ENCODE data around the gene RPL15.
"Not testable (repeated sequence)": the region's sequence is repeated elsewhere in the genome, so short reads cannot be mapped to it uniquely, and the experiment has no call there.

Gene RPL15

DNA sequence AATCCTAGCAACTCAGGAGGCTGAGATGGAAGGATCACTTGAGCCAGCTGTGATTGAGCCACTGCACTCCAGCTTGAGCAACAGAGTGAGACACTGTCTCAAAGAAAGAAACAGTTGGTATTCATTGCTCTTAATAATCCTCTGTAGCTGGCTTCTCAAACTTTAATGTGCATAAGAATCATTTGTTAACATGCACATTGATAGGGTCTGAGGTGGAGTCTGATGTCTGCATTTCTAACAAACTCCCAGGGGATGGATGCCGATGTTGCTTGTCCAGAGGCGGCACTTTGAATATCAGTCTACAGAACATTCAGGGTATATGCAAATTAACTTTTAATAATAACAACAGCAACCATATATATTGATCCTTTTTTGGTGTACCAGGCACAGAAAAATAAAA is 40.0 kb upstream of the RPL15 start:
- DNase-seq = no peak
- no peak overlapping the region for H4K8ac ChIP-seq (ENCODE audit: low read depth, low read length)
- H3K56ac ChIP-seq (ENCODE audit: low read length) = no peak overlapping the region
- no peak overlapping the region for H2BK15ac ChIP-seq (replicated peaks; ENCODE audit: low read depth)
- no peak overlapping the region for H3K27ac ChIP-seq (ENCODE audit: low read depth, low read length)
- peak overlapping the region; percentile 55 for H3K18ac ChIP-seq (ENCODE audit: low read length)
- no peak overlapping the region for H3K4me2 ChIP-seq (ENCODE audit: low read length)
- no peak overlapping the region for H2BK120ac ChIP-seq (ENCODE audit: low read depth, low read length)
- H3K4me3 ChIP-seq (ENCODE audit: low read length) = no peak overlapping the region
- no peaks in the 10 kb centered on the region for H3K4me1 ChIP-seq (ENCODE audit: control insufficient read depth, low read depth, low read length)
- H4K5ac ChIP-seq (ENCODE audit: low read length) = no peak overlapping the region
- H3K23ac ChIP-seq (ENCODE audit: low read length) = no peak overlapping the region
- no CpG with 5 or more reads among the region's 2 CpGs for WGBS (ENCODE audit: extremely low coverage, insufficient coverage, low lambda C conversion rate)
- H2AK5ac ChIP-seq (ENCODE audit: low read length) = no peak overlapping the region
- H3K9ac ChIP-seq (ENCODE audit: low read length) = no peak overlapping the region
- H3K27me3 ChIP-seq (ENCODE audit: insufficient read depth, low read length, poor library complexity) = no peaks in the 10 kb centered on the region
- H3K79me2 ChIP-seq (ENCODE audit: control insufficient read depth, insufficient read depth, low read length) = peaks cover 22% of the 10 kb centered on the region
- H3K4ac ChIP-seq (ENCODE audit: low read depth, low read length) = no peak overlapping the region
- H2BK5ac ChIP-seq (ENCODE audit: low read length) = no peak overlapping the region
- H3K79me1 ChIP-seq (ENCODE audit: low read length) = peaks cover 22% of the 10 kb centered on the region
- H3K36me3 ChIP-seq (ENCODE audit: control insufficient read depth, insufficient read depth, low read length) = no peaks in the 10 kb centered on the region

DNA sequence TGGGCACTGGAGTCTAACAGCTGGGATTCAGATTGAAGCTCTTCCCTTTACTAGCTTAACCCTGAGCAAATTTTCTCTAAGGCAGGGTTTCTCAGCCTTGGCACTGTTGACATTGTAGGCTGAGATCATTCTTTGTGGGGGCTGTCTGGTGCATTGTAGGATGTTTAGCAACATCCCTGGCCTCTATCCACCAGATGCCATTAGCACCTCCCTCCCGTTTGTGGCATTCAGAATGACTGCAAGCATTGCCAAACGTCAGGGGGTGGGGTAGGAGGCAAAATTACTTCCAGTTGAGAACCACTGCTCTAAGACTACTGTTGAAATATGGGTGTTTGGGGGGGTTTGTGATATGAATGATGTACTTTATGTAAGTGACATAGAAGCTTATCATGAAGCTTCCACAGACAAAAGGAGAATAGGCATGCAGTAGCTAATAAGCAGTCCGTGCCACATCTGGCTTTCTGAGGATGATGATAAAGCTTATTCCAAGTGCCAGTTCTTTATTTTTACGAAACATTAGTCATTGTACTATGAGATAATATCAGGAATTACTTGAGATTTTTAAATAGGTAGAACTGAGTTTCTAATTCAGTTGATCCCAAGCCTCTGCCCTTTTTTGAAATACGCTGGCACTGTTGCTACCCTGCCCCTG is 39.5 kb upstream of the RPL15 start:
- Histone ChIP-seq H3K4me3 (ENCODE audit: low read length) (no peak overlapping the region), H3K36me3 (ENCODE audit: control insufficient read depth, insufficient read depth, low read length) (no peaks in the 10 kb centered on the region), H2BK5ac (ENCODE audit: low read length) (no peak overlapping the region), H3K79me2 (ENCODE audit: control insufficient read depth, insufficient read depth, low read length) (peaks cover 22% of the 10 kb centered on the region), H2BK15ac (replicated peaks; ENCODE audit: low read depth) (no peak overlapping the region), H3K4ac (ENCODE audit: low read depth, low read length) (no peak overlapping the region), H3K4me1 (ENCODE audit: control insufficient read depth, low read depth, low read length) (no peaks in the 10 kb centered on the region), H3K18ac (ENCODE audit: low read length) (no peak overlapping the region), H3K56ac (ENCODE audit: low read length) (no peak overlapping the region), H4K8ac (ENCODE audit: low read depth, low read length) (no peak overlapping the region), H3K79me1 (ENCODE audit: low read length) (peaks cover 22% of the 10 kb centered on the region), H3K27me3 (ENCODE audit: insufficient read depth, low read length, poor library complexity) (no peaks in the 10 kb centered on the region), H4K5ac (ENCODE audit: low read length) (no peak overlapping the region), H3K4me2 (ENCODE audit: low read length) (no peak overlapping the region), H3K27ac (ENCODE audit: low read depth, low read length) (no peak overlapping the region), H3K23ac (ENCODE audit: low read length) (no peak overlapping the region), H3K9ac (ENCODE audit: low read length) (no peak overlapping the region), H2BK120ac (ENCODE audit: low read depth, low read length) (no peak overlapping the region), H2AK5ac (ENCODE audit: low read length) (no peak overlapping the region)
- peak; percentile 46 for DNase-seq
- no CpG with 5 or more reads among the region's 5 CpGs for WGBS (ENCODE audit: extremely low coverage, insufficient coverage, low lambda C conversion rate)

DNA sequence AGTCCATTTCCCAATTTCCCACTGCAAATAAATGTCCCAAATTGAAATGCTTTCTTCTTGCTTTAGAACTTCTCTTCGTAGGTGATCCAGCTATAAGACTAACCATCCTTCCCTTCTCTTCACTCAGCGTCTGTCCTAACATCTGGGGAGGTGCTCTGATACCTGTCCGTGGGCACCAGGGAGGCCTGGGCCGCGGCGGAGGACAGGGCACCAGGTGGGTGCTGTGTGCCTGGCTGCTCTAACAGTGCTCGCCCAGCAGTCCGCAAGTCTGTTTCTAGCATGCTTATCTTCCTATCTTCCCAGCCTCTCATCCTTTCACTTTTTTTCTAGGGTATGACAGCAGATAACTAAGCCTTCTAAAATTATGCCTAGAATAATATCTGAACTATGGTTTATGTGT is 37.4 kb upstream of the RPL15 start:
- peaks cover 19% of the 10 kb centered on the region for H3K79me2 ChIP-seq (ENCODE audit: control insufficient read depth, insufficient read depth, low read length)
- H3K36me3 ChIP-seq (ENCODE audit: control insufficient read depth, insufficient read depth, low read length) = no peaks in the 10 kb centered on the region
- no peak overlapping the region for H3K9ac ChIP-seq (ENCODE audit: low read length)
- no peak overlapping the region for H2BK15ac ChIP-seq (replicated peaks; ENCODE audit: low read depth)
- DNase-seq = no peak
- no peak overlapping the region for H3K4ac ChIP-seq (ENCODE audit: low read depth, low read length)
- no peaks in the 10 kb centered on the region for H3K27me3 ChIP-seq (ENCODE audit: insufficient read depth, low read length, poor library complexity)
- no peak overlapping the region for H3K4me3 ChIP-seq (ENCODE audit: low read length)
- H4K8ac ChIP-seq (ENCODE audit: low read depth, low read length) = no peak overlapping the region
- WGBS (ENCODE audit: extremely low coverage, insufficient coverage, low lambda C conversion rate) = no CpG with 5 or more reads among the region's 8 CpGs
- H2BK5ac ChIP-seq (ENCODE audit: low read length) = no peak overlapping the region
- H4K5ac ChIP-seq (ENCODE audit: low read length) = no peak overlapping the region
- no peak overlapping the region for H3K27ac ChIP-seq (ENCODE audit: low read depth, low read length)
- no peak overlapping the region for H2AK5ac ChIP-seq (ENCODE audit: low read length)
- H3K79me1 ChIP-seq (ENCODE audit: low read length) = peaks cover 20% of the 10 kb centered on the region
- no peak overlapping the region for H3K56ac ChIP-seq (ENCODE audit: low read length)
- no peak overlapping the region for H3K23ac ChIP-seq (ENCODE audit: low read length)
- H3K18ac ChIP-seq (ENCODE audit: low read length) = no peak overlapping the region
- no peak overlapping the region for H3K4me2 ChIP-seq (ENCODE audit: low read length)
- no peaks in the 10 kb centered on the region for H3K4me1 ChIP-seq (ENCODE audit: control insufficient read depth, low read depth, low read length)
- H2BK120ac ChIP-seq (ENCODE audit: low read depth, low read length) = no peak overlapping the region

DNA sequence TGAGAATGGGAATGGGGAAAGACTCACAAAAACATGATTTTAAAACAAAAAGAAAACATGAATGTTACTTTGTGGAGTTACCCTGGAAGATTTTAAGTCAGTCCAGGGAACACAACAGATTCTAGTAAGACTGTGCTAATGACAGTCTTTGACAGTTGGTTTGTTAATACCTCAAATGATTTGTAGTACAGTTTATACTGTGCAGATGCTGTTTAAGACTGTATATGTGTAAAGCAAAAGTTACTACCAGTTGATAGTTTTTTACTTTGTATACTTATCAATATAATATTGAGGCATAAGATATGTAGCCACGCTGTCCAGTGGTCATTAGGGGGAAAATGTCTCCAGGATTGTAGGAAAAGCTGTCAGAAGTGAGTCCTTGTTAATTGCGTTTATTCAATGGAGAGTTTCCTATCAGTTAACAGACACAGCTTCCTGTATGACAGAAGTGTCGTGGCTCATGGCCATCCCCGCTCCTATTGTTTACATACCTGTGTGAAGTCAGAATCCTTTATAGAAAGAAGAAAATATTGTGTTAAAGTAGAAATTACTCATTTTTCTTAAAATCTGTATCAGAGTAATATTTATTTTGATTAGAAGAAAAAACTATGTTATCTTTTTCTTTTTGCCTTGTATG is 36.1 kb upstream of the RPL15 start:
- peak; percentile 56 for DNase-seq
- Histone ChIP-seq H2BK120ac (ENCODE audit: low read depth, low read length) (no peak overlapping the region), H3K4me1 (ENCODE audit: control insufficient read depth, low read depth, low read length) (no peaks in the 10 kb centered on the region), H3K36me3 (ENCODE audit: control insufficient read depth, insufficient read depth, low read length) (no peaks in the 10 kb centered on the region), H3K18ac (ENCODE audit: low read length) (no peak overlapping the region), H3K27ac (ENCODE audit: low read depth, low read length) (no peak overlapping the region), H3K9ac (ENCODE audit: low read length) (no peak overlapping the region), H4K5ac (ENCODE audit: low read length) (no peak overlapping the region), H3K4me2 (ENCODE audit: low read length) (no peak overlapping the region), H3K56ac (ENCODE audit: low read length) (no peak overlapping the region), H4K8ac (ENCODE audit: low read depth, low read length) (no peak overlapping the region), H2BK15ac (replicated peaks; ENCODE audit: low read depth) (no peak overlapping the region), H2BK5ac (ENCODE audit: low read length) (no peak overlapping the region), H3K23ac (ENCODE audit: low read length) (no peak overlapping the region), H2AK5ac (ENCODE audit: low read length) (no peak overlapping the region), H3K27me3 (ENCODE audit: insufficient read depth, low read length, poor library complexity) (no peaks in the 10 kb centered on the region), H3K4me3 (ENCODE audit: low read length) (no peak overlapping the region), H3K79me1 (ENCODE audit: low read length) (peaks cover 22% of the 10 kb centered on the region), H3K4ac (ENCODE audit: low read depth, low read length) (no peak overlapping the region), H3K79me2 (ENCODE audit: control insufficient read depth, insufficient read depth, low read length) (peaks cover 16% of the 10 kb centered on the region)
- no CpG with 5 or more reads among the region's 4 CpGs for WGBS (ENCODE audit: extremely low coverage, insufficient coverage, low lambda C conversion rate)

DNA sequence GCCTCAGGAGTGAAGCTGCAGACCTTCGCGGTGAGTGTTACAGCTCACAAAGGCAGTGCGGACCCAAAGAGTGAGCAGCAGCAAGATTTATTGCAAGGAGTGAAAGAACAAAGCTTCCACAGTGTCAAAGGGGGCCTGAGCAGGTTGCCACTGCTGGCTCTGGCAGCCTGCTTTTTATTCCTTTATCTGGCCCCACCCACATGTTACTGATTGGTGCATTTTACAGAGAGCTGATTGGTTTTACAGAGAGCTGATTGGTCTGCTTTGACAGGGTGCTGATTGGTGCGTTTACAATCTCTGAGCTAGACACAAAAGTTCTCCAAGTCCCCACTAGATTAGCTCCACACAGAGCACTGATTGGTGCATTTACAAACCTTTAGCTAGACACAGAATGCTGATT is 34.9 kb upstream of the RPL15 start:
- not testable (repeated sequence) for H3K27me3 ChIP-seq (ENCODE audit: insufficient read depth, low read length, poor library complexity); H3K4me1 ChIP-seq (ENCODE audit: control insufficient read depth, low read depth, low read length); H3K4me2 ChIP-seq (ENCODE audit: low read length); DNase-seq; H2AK5ac ChIP-seq (ENCODE audit: low read length); H2BK120ac ChIP-seq (ENCODE audit: low read depth, low read length); H3K9ac ChIP-seq (ENCODE audit: low read length); H2BK15ac ChIP-seq (replicated peaks; ENCODE audit: low read depth); H4K8ac ChIP-seq (ENCODE audit: low read depth, low read length); H2BK5ac ChIP-seq (ENCODE audit: low read length); H3K23ac ChIP-seq (ENCODE audit: low read length); H3K4me3 ChIP-seq (ENCODE audit: low read length); H4K5ac ChIP-seq (ENCODE audit: low read length); H3K27ac ChIP-seq (ENCODE audit: low read depth, low read length); H3K36me3 ChIP-seq (ENCODE audit: control insufficient read depth, insufficient read depth, low read length); H3K56ac ChIP-seq (ENCODE audit: low read length); H3K4ac ChIP-seq (ENCODE audit: low read depth, low read length); H3K18ac ChIP-seq (ENCODE audit: low read length)
- Histone ChIP-seq H3K79me2 (ENCODE audit: control insufficient read depth, insufficient read depth, low read length) (peaks cover 14% of the 10 kb centered on the region), H3K79me1 (ENCODE audit: low read length) (peaks cover 21% of the 10 kb centered on the region)
- no CpG with 5 or more reads among the region's 4 CpGs for WGBS (ENCODE audit: extremely low coverage, insufficient coverage, low lambda C conversion rate)

DNA sequence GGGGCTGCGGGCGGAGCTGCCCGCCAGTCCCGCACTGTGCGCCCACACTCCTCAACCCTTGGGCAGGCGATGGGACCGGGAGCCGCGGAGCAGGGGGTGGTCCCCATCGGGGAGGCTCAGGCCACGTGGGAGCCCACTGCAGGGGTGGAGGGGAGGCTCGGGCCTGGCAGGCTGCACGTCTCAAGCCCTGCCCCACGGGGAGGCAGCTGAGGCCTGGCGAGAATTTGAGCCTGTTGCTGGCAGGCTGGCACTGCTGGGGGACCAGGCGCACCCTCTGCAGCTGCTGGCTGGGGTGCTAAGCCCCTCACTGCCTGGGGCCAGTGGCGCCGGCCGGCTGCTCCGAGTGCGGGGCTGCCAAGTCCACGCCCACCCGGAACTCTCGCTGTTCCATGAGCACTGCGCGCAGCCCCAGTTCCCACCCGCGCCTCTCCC is 34.4 kb upstream of the RPL15 start:
- Histone ChIP-seq H3K79me1 (ENCODE audit: low read length) (peaks cover 17% of the 10 kb centered on the region), H4K8ac (ENCODE audit: low read depth, low read length) (no peak overlapping the region), H3K27ac (ENCODE audit: low read depth, low read length) (no peak overlapping the region), H3K23ac (ENCODE audit: low read length) (no peak overlapping the region), H2BK5ac (ENCODE audit: low read length) (no peak overlapping the region), H3K4ac (ENCODE audit: low read depth, low read length) (no peak overlapping the region), H2BK120ac (ENCODE audit: low read depth, low read length) (no peak overlapping the region), H2AK5ac (ENCODE audit: low read length) (no peak overlapping the region), H3K27me3 (ENCODE audit: insufficient read depth, low read length, poor library complexity) (no peaks in the 10 kb centered on the region), H3K18ac (ENCODE audit: low read length) (no peak overlapping the region), H3K4me1 (ENCODE audit: control insufficient read depth, low read depth, low read length) (no peaks in the 10 kb centered on the region), H3K79me2 (ENCODE audit: control insufficient read depth, insufficient read depth, low read length) (peaks cover 11% of the 10 kb centered on the region), H3K4me3 (ENCODE audit: low read length) (no peak overlapping the region), H3K4me2 (ENCODE audit: low read length) (no peak overlapping the region), H2BK15ac (replicated peaks; ENCODE audit: low read depth) (no peak overlapping the region), H3K36me3 (ENCODE audit: control insufficient read depth, insufficient read depth, low read length) (no peaks in the 10 kb centered on the region), H4K5ac (ENCODE audit: low read length) (no peak overlapping the region), H3K9ac (ENCODE audit: low read length) (no peak overlapping the region), H3K56ac (ENCODE audit: low read length) (no peak overlapping the region)
- WGBS (ENCODE audit: extremely low coverage, insufficient coverage, low lambda C conversion rate) = no CpG with 5 or more reads among the region's 28 CpGs
- no peak for DNase-seq

Data from mesendoderm (in vitro differentiated cells).